PFSK-1 (cell line): ENCODE data around the gene GM2A.

Experiments
- POLR2AphosphoS5 ChIP-seq: IDR thresholded peaks from 2 replicates; pipeline ENCODE4 v1.6.1; 2012; ENCODE audit warnings: low read depth, mild to moderate bottlenecking, control low read depth, low read length, moderate library complexity
- SIN3A ChIP-seq: IDR thresholded peaks from 2 replicates; pipeline ENCODE4 v1.6.1; 2012; ENCODE audit warnings: mild to moderate bottlenecking, low read length, moderate library complexity, borderline replicate concordance; ENCODE audit not compliant: insufficient read depth
- TAF1 ChIP-seq: IDR thresholded peaks from 2 replicates; pipeline ENCODE4 v1.6.1; 2012; ENCODE audit warnings: low read length, control low read depth, borderline replicate concordance; ENCODE audit not compliant: insufficient read depth
- TF ChIP-seq, protein P1 (sequence below), 2 experiments: IDR thresholded peaks; 2 replicates each; pipeline versions ENCODE4 v1.6.1 to v1.8.0; 2011 to 2012; ENCODE audit warnings: low read depth in 2 of 2, low read length in 2 of 2, control low read depth in 1 of 2, inconsistent platforms in 1 of 2, mild to moderate bottlenecking in 1 of 2, moderate library complexity in 1 of 2; ENCODE audit not compliant: insufficient read depth in 1 of 2

DNA sequence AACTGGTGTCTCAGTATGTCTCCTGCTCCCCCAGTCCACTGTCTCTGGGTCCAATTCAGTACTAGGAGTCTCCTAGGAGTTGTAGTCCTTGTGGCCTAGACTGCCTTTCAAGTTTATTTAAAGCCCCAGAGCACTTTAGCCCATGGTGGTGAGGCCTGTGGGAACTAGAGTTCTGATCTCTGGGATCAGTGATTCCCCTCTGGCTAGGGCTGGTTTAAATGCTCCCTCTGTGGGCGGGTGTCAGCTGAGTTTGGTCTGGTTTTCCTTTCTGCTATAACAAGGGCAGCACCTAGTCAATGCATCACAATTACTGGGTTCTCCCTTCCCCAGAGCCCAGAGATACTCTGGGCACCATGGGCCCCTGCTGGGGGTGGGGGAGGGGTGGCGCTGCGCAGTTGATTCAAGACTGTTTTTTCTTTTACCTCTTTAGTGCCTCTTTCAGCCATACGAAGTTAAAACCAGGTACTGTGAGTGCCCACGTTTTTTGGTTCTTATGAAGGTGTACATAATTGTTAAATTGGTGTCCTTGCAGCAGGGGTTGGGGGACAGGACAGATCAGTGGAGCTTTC is 59.9 kb downstream of the GM2A start:
- no peak for TF ChIP-seq TAF1
- no peak for TF ChIP-seq POLR2AphosphoS5
- no peak for TF ChIP-seq SIN3A
- TF ChIP-seq, protein P1, sequence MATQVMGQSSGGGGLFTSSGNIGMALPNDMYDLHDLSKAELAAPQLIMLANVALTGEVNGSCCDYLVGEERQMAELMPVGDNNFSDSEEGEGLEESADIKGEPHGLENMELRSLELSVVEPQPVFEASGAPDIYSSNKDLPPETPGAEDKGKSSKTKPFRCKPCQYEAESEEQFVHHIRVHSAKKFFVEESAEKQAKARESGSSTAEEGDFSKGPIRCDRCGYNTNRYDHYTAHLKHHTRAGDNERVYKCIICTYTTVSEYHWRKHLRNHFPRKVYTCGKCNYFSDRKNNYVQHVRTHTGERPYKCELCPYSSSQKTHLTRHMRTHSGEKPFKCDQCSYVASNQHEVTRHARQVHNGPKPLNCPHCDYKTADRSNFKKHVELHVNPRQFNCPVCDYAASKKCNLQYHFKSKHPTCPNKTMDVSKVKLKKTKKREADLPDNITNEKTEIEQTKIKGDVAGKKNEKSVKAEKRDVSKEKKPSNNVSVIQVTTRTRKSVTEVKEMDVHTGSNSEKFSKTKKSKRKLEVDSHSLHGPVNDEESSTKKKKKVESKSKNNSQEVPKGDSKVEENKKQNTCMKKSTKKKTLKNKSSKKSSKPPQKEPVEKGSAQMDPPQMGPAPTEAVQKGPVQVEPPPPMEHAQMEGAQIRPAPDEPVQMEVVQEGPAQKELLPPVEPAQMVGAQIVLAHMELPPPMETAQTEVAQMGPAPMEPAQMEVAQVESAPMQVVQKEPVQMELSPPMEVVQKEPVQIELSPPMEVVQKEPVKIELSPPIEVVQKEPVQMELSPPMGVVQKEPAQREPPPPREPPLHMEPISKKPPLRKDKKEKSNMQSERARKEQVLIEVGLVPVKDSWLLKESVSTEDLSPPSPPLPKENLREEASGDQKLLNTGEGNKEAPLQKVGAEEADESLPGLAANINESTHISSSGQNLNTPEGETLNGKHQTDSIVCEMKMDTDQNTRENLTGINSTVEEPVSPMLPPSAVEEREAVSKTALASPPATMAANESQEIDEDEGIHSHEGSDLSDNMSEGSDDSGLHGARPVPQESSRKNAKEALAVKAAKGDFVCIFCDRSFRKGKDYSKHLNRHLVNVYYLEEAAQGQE (IDR thresholded peaks at IDR 0.05; ENCODE audit: insufficient read depth in 1 of 2, low read depth in 2 of 2, low read length in 2 of 2): no peak
